HG02885 (cell line): Measurements from ENCODE around the gene CLDN12.

Experiments
- ATAC-seq: cut with Tn5 transposase; IDR thresholded peaks from one replicate; pipeline ENCODE4 v1.9.1; 2021; ENCODE audit warnings: mild to moderate bottlenecking; ENCODE audit not compliant: unreplicated experiment, poor library complexity

The CLDN12 gene

GRCh38 chr7:90403174-90404113 is at the start of gene CLDN12:
Gene CLDN12, plus strand, starts transcription at chr7:90403461. Its CDS starts 9,216 bp downstream, at chr7:90412677.
- peak; percentile 93 for ATAC-seq

DNA sequence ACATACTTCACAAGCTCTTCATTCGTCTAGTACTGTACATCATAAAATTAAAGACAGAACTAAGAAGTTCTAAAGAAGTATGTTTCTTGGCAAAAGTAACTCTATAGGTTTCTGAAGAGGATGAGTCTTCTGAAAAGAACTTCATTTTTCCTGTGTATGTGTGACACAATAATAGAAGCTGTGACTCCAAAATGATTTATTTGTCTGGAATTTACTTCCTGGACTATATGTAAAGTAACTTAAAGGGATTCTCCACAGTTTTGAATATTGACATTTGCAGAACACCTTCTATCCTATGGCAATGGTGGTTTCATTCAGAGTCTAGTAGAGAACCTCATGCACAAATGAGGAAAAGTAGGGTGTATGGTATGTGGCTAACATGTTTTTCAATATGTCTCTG is 19.8 kb upstream of the CLDN12 start:
- ATAC-seq: no peak

DNA sequence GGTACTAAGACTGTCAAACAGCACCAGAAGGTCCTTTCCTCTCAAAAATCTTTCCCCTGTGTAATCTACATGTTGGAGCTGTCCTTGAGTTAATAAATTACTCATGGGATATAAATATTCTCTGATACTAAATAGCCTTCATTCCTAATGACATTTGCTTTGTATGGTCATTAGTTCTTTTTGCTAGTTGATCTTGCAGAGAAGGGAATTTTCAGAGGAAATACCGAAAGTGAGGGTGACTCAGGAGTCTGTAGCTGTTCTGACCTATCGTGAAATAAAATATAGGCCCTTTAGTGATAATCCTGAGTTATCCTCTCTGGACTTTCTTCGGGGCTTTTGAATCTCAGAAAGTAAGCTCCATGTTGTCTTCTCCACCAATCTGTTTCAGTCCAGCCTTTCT is 19.4 kb upstream of the CLDN12 start:
- ATAC-seq: no peak

- no peak for ATAC-seq
These were observed 18.8 kb upstream of the CLDN12 start for GRCh38 chr7:90384433-90384832.

DNA sequence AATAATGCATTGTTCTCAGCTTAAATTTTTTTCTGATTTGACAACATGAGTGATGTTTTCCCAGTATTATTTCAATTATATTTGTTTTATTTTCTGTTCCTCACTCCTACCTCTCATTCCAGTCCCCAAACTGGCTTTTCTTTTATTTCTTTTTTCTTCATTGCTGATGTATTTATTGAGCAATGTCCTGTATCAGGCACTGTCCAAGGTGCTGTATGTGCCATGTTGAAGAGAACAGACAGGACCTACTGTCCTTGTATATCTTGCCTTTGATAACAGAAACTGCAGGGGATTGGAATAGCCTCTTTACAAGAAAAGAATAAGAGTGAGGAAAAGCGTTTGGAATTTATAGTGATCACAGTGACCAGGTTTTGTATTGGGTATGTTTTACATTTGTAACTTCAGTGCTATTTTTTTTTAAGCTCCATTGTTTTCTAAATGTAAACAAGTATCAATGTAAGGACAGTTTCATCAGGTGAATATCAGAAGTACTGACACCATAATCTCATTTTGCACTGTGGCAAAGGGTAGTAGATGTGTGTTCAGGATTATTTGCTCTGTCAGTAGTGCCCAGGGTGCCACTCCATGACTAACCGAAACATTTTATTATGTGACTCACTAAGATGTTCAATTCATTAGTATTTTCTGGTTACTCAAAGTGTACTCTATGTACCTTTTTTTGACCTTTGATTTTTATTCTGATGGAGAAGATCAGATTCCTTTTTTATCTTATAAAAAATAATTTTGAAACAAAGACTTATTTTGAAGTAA is 15.6 kb upstream of the CLDN12 start:
- ATAC-seq: no peak

DNA sequence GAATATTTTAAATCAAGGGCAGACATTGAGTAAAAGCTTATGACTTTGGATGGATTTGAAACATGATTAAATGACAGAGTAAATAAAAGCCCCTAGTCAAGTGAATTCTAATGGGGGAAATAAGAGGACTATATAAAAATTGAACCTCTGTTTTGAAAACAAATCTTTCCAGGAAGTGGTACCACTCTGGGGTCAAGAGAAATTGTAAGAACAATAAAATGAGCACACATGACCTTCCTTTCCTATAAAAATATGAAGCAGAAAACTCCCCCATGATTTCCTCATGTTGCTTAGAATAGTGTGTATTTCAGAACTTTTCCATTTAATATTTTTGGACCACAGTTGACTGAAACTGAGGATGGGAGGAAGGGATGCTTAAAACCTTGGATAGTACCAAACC is 12.3 kb upstream of the CLDN12 start:
- no peak for ATAC-seq

DNA sequence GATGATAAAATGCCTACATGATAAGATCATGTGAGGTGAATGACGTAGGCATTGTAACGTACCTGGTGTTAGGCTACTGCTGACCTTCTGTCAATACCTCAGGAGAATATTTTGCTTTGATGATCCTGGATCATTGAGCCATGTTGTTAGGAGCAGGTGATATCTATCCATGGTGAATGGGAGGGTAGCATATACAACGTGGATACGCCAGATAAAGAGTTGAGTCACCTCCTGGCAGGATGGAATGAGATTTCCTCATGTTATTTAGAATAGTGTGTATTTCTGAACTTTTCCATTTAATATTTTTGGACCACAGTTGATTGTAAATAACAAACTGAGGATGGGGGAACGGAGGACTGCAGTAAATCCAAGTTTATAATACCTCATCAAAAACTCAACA is 11.8 kb upstream of the CLDN12 start:
- no peak for ATAC-seq

- ATAC-seq: no peak
These were observed 6.8 kb upstream of the CLDN12 start for GRCh38 chr7:90396420-90396819.

GRCh38 chr7:90401989-90402388 is 1.3 kb upstream of the CLDN12 start:
- ATAC-seq: no peak

DNA sequence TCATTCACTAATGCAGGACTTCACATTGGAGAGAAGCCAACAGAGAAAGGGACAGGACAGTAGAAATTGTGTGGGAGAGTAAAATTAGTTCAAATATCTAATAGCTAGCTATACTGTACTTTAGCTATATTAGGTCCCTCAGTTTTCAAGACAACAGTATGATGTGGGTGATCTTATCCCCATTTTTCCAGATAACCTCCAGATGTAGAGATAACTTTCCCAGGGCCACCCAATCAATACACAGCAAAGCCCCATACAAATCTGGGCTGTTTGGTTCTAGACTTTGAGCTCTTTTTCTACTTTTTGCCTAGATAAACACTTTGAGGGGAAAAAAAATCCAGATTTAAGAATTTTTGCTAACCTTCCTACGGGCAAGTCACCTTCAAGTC is 482 bp upstream of the CLDN12 start:
- ATAC-seq: no peak

GRCh38 chr7:90404777-90405176 is 1.5 kb downstream of the CLDN12 start:
- no peak for ATAC-seq

- ATAC-seq: no peak
These were observed 4.2 kb downstream of the CLDN12 start for GRCh38 chr7:90407484-90407821.

- ATAC-seq: no peak
These were observed 4.9 kb downstream of the CLDN12 start for GRCh38 chr7:90408142-90408541.

DNA sequence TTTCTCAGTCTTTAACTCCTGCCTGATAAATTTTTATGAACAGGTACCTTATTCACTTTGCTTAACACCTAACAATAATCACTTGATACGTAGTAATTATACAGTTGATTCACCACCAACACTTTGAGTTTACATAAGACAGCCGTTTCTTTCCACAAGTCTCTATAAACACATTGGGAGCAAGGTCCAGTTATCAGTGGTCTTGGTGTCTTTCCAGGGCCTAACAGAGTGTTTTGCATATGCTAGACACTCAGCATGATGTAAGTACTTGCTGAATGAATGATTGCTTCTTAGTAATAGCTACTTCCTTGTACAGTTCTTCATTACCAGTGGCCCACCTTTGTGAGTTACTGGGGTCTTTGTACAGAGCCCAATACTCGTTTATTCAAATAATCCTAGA is 6.4 kb downstream of the CLDN12 start:
- no peak for ATAC-seq

GRCh38 chr7:90411510-90411909 is 8.2 kb downstream of the CLDN12 start:
- no peak for ATAC-seq

- ATAC-seq: peak; percentile 65
These were observed 9.4 kb downstream of the CLDN12 start for GRCh38 chr7:90412458-90413184.

GRCh38 chr7:90413185-90413528 is 9.9 kb downstream of the CLDN12 start:
- ATAC-seq: no peak

- no peak for ATAC-seq
These were observed 18.4 kb downstream of the CLDN12 start for GRCh38 chr7:90421651-90422050.

DNA sequence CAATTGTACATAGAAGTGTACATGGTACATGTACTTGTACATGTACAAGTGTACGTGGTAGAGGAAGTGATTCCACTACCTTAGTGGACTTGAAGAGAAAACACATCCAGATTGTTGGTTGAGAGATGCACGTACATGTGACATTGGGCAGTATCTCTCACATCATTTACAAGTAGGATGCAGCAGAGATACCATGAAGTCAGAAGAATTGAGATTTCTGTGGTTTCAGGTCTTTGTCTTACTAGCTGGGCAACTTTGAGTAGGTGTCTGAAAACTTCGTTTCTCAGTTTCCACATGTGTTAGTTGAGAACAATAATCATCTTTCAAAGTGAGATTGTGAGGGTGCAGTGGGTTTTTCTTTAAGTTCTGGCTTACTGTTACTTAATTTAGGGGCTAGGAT is 21.5 kb downstream of the CLDN12 start:
- ATAC-seq: peak; percentile 98

- ATAC-seq: no peak
These were observed 22.1 kb downstream of the CLDN12 start for GRCh38 chr7:90425376-90425775.
